ENCODE measurements around the gene CEP78.

DNA sequence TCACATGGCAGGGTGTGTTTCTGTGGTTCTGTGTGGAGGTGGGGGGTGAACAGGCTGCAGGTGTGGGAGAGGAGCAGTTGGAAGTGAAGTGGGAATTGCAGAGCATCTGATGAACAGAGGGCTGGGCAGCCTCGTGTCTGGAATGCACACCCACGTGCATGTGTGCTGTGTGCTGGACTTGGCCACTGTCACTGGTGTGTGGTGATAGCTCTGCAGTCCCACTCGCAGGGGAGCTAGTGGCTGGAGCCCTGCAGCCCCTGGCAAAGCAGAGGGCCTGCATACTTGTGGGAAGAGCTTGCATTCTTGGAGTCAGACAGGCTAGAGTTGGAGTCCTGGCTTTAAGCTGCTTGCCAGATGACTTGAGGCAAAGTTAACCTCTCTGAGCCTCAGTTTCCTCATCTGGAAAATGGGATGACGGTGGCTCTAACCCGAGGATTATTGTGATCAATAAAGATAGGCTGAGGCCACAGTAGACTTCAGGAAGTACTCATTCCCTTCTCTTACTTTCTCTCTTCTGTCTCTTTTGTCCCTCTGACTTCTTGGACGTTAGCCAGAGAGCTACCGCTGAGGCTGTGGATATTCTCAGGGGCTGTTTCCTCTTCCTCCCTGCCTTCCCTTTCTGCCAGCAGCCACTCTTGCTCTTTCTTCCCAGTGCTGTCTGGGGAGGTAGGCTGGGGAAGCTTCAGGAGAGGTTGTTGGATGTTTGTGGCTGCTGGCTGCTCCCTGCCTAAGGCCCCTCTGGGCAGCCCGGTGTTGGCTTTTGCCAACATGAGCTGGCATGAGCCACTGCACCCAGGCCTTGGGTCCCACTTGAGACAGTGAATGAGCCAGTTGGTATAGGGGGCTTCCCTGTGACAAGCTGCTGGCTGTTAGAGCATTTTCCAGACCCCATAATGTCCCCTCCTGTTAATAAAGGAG, 79.3 kb downstream of the CEP78 start:
- no peak for TF ChIP-seq POLR2A (IDR thresholded peaks at IDR 0.05)
- TF ChIP-seq, protein P1, sequence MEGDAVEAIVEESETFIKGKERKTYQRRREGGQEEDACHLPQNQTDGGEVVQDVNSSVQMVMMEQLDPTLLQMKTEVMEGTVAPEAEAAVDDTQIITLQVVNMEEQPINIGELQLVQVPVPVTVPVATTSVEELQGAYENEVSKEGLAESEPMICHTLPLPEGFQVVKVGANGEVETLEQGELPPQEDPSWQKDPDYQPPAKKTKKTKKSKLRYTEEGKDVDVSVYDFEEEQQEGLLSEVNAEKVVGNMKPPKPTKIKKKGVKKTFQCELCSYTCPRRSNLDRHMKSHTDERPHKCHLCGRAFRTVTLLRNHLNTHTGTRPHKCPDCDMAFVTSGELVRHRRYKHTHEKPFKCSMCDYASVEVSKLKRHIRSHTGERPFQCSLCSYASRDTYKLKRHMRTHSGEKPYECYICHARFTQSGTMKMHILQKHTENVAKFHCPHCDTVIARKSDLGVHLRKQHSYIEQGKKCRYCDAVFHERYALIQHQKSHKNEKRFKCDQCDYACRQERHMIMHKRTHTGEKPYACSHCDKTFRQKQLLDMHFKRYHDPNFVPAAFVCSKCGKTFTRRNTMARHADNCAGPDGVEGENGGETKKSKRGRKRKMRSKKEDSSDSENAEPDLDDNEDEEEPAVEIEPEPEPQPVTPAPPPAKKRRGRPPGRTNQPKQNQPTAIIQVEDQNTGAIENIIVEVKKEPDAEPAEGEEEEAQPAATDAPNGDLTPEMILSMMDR (IDR thresholded peaks at IDR 0.05) = no peak
